Vagina (tissue), 2 donors: ENCODE data around the gene TM6SF1. TPM values are rescaled to one million over a fixed set of nuclear protein-coding genes. Genes with fewer than 3 reads are reported as not detected.
"Not testable (repeated sequence)": the region's sequence is repeated elsewhere in the genome, so short reads cannot be mapped to it uniquely, and the experiment has no call there.

Source experiments
- DNase-seq, 2 donors: peaks; one replicate each; pipeline ENCODE4 v3.0.0-alpha.2; 2017; ENCODE audit errors: extremely low spot score in 2 of 2
- H3K27ac ChIP-seq: fragments of 200-600 bp; sonication (generic); one replicate; pipeline ENCODE4 v1.5.1; 2019
- H3K27me3 ChIP-seq: fragments of 200-600 bp; sonication (generic); one replicate; pipeline ENCODE4 v1.5.1; 2019
- H3K36me3 ChIP-seq, 2 donors: fragments of 200-600 bp; sonication (generic); one replicate each; pipeline ENCODE4 v1.5.1; 2017 to 2019
- H3K4me1 ChIP-seq: fragments of 200-600 bp; sonication (generic); one replicate; pipeline ENCODE4 v1.5.1; 2019
- H3K4me3 ChIP-seq, 2 donors: fragments of 200-600 bp; sonication (generic); 1 replicate in 1 of 2; 2 replicates in 1 of 2; pipeline ENCODE4 v1.5.1; 2016 to 2019
- H3K9me3 ChIP-seq: fragments of 200-600 bp; sonication (generic); one replicate; pipeline ENCODE4 v1.5.1; 2019
- CTCF ChIP-seq, 3 experiments: fragments of 450-650 bp in 2 of 3; fragments of 200-600 bp in 1 of 3; sonication (generic) in 1 of 3; IDR thresholded peaks; one replicate each; pipeline ENCODE4 v1.5.1; 2017 to 2019; ENCODE audit warnings: antibody characterized with exemption in 3 of 3, mild to moderate bottlenecking in 2 of 3, moderate library complexity in 2 of 3
- POLR2A ChIP-seq, 2 donors: fragments of 450-650 bp; IDR thresholded peaks; one replicate each; pipeline ENCODE4 v1.6.1; 2017; ENCODE audit warnings: antibody characterized with exemption in 2 of 2, mild to moderate bottlenecking in 2 of 2, moderate library complexity in 2 of 2
- POLR2AphosphoS5 ChIP-seq, 2 donors: sonication (generic); formaldehyde crosslinking; IDR thresholded peaks; one replicate each; pipeline ENCODE4 v1.9.0; 2017; ENCODE audit warnings: antibody characterized with exemption in 2 of 2, mild to moderate bottlenecking in 2 of 2, low read depth in 1 of 2; ENCODE audit not compliant: insufficient read depth in 1 of 2
- intact Hi-C: fragments of 100-400 bp; cut with DNase I; formaldehyde crosslinking; loops from one replicate; pipeline ENCODE4 v1.15.1; 2023
- total RNA-seq: library from RNA; depleted of rRNA; stranded (reverse); fragments of >200 nt; gene quantifications from one replicate; pipeline ENCODE4 v1.2.3, GENCODE V29; 2016

Gene TM6SF1
- total RNA-seq, 1 donor from 2014 or later: 3.9 TPM

- Histone ChIP-seq H3K9me3 (no peaks in the 10 kb centered on the region), H3K4me1 (no peaks in the 10 kb centered on the region), H3K27ac (no peak overlapping the region), H3K36me3 (no peaks in the 10 kb centered on the region), H3K27me3 (no peaks in the 10 kb centered on the region), H3K4me3 (no peak overlapping the region)
- DNase-seq: no peak
- TF ChIP-seq POLR2A (IDR thresholded peaks at IDR 0.05) (no peak), POLR2AphosphoS5 (IDR thresholded peaks at IDR 0.05; ENCODE audit: insufficient read depth in 1 of 2, low read depth in 1 of 2) (no peak), CTCF (IDR thresholded peaks at IDR 0.05) (no peak)
- intact Hi-C loops: no loop called here
These were observed 18.6 kb upstream of the TM6SF1 start for GRCh38 chr15:83088876-83089275.

- Histone ChIP-seq H3K4me1 (no peaks in the 10 kb centered on the region), H3K36me3 (no peaks in the 10 kb centered on the region), H3K4me3 (no peak overlapping the region), H3K9me3 (no peaks in the 10 kb centered on the region), H3K27ac (no peak overlapping the region), H3K27me3 (no peaks in the 10 kb centered on the region)
- intact Hi-C loops: no loop called here
- no peak for TF ChIP-seq POLR2AphosphoS5 (IDR thresholded peaks at IDR 0.05; ENCODE audit: insufficient read depth in 1 of 2, low read depth in 1 of 2)
- TF ChIP-seq POLR2A (IDR thresholded peaks at IDR 0.05): no peak
- no peak for TF ChIP-seq CTCF (IDR thresholded peaks at IDR 0.05)
- DNase-seq: no peak
These were observed 17.0 kb upstream of the TM6SF1 start for GRCh38 chr15:83090465-83090864.

- H3K27ac ChIP-seq, H3K27me3 ChIP-seq, intact Hi-C loops, H3K4me1 ChIP-seq, DNase-seq, H3K4me3 ChIP-seq, H3K9me3 ChIP-seq, H3K36me3 ChIP-seq: not testable (repeated sequence)
These were observed 15.5 kb upstream of the TM6SF1 start for GRCh38 chr15:83091965-83092308.

- no peak for DNase-seq
- intact Hi-C loops: no loop called here
- TF ChIP-seq POLR2A (IDR thresholded peaks at IDR 0.05) (no peak), CTCF (IDR thresholded peaks at IDR 0.05) (no peak), POLR2AphosphoS5 (IDR thresholded peaks at IDR 0.05; ENCODE audit: insufficient read depth in 1 of 2, low read depth in 1 of 2) (no peak)
- Histone ChIP-seq H3K4me1 (no peaks in the 10 kb centered on the region), H3K36me3 (no peaks in the 10 kb centered on the region), H3K27me3 (no peaks in the 10 kb centered on the region), H3K27ac (no peak overlapping the region), H3K9me3 (no peaks in the 10 kb centered on the region), H3K4me3 (no peak overlapping the region)
These were observed 15.0 kb upstream of the TM6SF1 start for GRCh38 chr15:83092309-83092976.

GRCh38 chr15:83094583-83094982 lies 12.9 kb upstream of the TM6SF1 start:
- H3K4me3 ChIP-seq: no peak overlapping the region
- DNase-seq: no peak
- intact Hi-C loops: no loop called here
- no peaks in the 10 kb centered on the region for H3K36me3 ChIP-seq
- no peaks in the 10 kb centered on the region for H3K4me1 ChIP-seq
- H3K9me3 ChIP-seq: no peaks in the 10 kb centered on the region
- no peak overlapping the region for H3K27ac ChIP-seq
- TF ChIP-seq CTCF (IDR thresholded peaks at IDR 0.05) (no peak), POLR2A (IDR thresholded peaks at IDR 0.05) (no peak), POLR2AphosphoS5 (IDR thresholded peaks at IDR 0.05; ENCODE audit: insufficient read depth in 1 of 2, low read depth in 1 of 2) (no peak)
- no peaks in the 10 kb centered on the region for H3K27me3 ChIP-seq
